Measurements from ENCODE around the gene TMEM250.

Gene TMEM250

GRCh38 chr9:136079211-136079915 is 39.3 kb downstream of the TMEM250 start:
- H3K9me3 ChIP-seq (ENCODE audit: control extremely low read depth in 1 of 5, control insufficient read depth in 4 of 5, insufficient read depth in 2 of 5, low read depth in 1 of 5, low read length in 4 of 5), result no peaks in the 10 kb centered on the region
- ChIA-PET CTCF (interaction anchor here (1.0 to 1.9 kb wide), 5 partner anchors 11 to 110 kb away, joined by 3 to 6 read pairs (median 3); no protein-coding TSS in a partner anchor), POLR2A (no interaction called here)
- H3K27me3 ChIP-seq (replicated peaks in 2 of 5; ENCODE audit: control insufficient read depth in 4 of 5, insufficient read depth in 5 of 5, low read length in 4 of 5), result no peaks in the 10 kb centered on the region
- H3K4me3 ChIP-seq (ENCODE audit: control insufficient read depth in 1 of 7, extremely low read depth in 1 of 7, insufficient read depth in 4 of 7, low read depth in 2 of 7, low read length in 6 of 7), result peak overlapping the region in 1 of 7 experiments; percentile 11
- peaks cover 0 to 59% (median 42%) of the 10 kb centered on the region in 4 experiments for H3K4me1 ChIP-seq (ENCODE audit: control extremely low read depth in 1 of 4, control insufficient read depth in 4 of 4, insufficient read depth in 4 of 4, low read length in 3 of 4)
- peaks cover 0 to 11% (median 0%) of the 10 kb centered on the region in 4 experiments for H3K36me3 ChIP-seq (ENCODE audit: control insufficient read depth in 4 of 4, insufficient read depth in 4 of 4, low read length in 3 of 4)
- 51% methylated on average over 16 of the region's 16 CpGs for WGBS (ENCODE audit: insufficient coverage)
- DNase-seq, result peak in 2 of 3 donors; percentile 27 to 46
- no peak overlapping the region for H3K27ac ChIP-seq (ENCODE audit: insufficient read depth in 1 of 2, low read depth in 1 of 2, low read length in 2 of 2, poor library complexity in 1 of 2, severe bottlenecking in 2 of 2)

- no peak overlapping the region for H3K27ac ChIP-seq (ENCODE audit: insufficient read depth in 1 of 2, low read depth in 1 of 2, low read length in 2 of 2, poor library complexity in 1 of 2, severe bottlenecking in 2 of 2)
- 93% methylated on average over 13 of the region's 27 CpGs for WGBS (ENCODE audit: insufficient coverage)
- H3K27me3 ChIP-seq (replicated peaks in 2 of 5; ENCODE audit: control insufficient read depth in 4 of 5, insufficient read depth in 5 of 5, low read length in 4 of 5), result no peaks in the 10 kb centered on the region
- POLR2A ChIA-PET, result no interaction called here
- no peak for DNase-seq
- H3K9me3 ChIP-seq (ENCODE audit: control extremely low read depth in 1 of 5, control insufficient read depth in 4 of 5, insufficient read depth in 2 of 5, low read depth in 1 of 5, low read length in 4 of 5), result no peaks in the 10 kb centered on the region
- peaks cover 0 to 59% (median 42%) of the 10 kb centered on the region in 4 experiments for H3K4me1 ChIP-seq (ENCODE audit: control extremely low read depth in 1 of 4, control insufficient read depth in 4 of 4, insufficient read depth in 4 of 4, low read length in 3 of 4)
- peaks cover 0 to 11% (median 0%) of the 10 kb centered on the region in 4 experiments for H3K36me3 ChIP-seq (ENCODE audit: control insufficient read depth in 4 of 4, insufficient read depth in 4 of 4, low read length in 3 of 4)
- CTCF ChIA-PET, result interaction anchor here (1.0 to 1.9 kb wide), 3 partner anchors 12 to 51 kb away, joined by 3 to 6 read pairs (median 3); no protein-coding TSS in a partner anchor
- no peak overlapping the region for H3K4me3 ChIP-seq (ENCODE audit: control insufficient read depth in 1 of 7, extremely low read depth in 1 of 7, insufficient read depth in 4 of 7, low read depth in 2 of 7, low read length in 6 of 7)
Observed at GRCh38 chr9:136078498-136079011, 40.1 kb downstream of the TMEM250 start.

DNA sequence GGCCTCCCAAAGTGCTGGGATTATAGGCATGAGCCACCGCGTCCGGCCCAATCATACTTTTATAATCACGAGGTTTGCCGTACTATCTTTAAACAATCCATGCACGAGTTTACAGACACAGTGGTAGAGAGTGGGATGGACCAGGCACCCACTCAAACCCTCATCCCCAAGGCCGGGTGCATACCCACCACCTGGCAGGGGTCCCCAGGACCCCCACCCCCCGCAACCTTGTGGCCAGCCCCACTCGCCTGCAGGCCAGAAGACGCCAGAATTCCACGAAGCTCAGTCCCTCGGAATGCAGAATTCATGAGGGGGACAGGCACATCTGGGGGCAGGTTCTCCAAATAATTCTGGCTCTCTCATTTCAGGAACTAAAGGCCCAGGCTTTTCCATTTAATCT is 40.7 kb downstream of the TMEM250 start:
- no peak overlapping the region for H3K27ac ChIP-seq (ENCODE audit: insufficient read depth in 1 of 2, low read depth in 1 of 2, low read length in 2 of 2, poor library complexity in 1 of 2, severe bottlenecking in 2 of 2)
- peaks cover 0 to 8% (median 0%) of the 10 kb centered on the region in 4 experiments for H3K36me3 ChIP-seq (ENCODE audit: control insufficient read depth in 4 of 4, insufficient read depth in 4 of 4, low read length in 3 of 4)
- CTCF ChIA-PET, result interaction anchor here (1.0 to 1.5 kb wide), 2 partner anchors 16 to 51 kb away, joined by 3 read pairs; no protein-coding TSS in a partner anchor

GRCh38 chr9:136077491-136077890 is 41.2 kb downstream of the TMEM250 start:
- no peaks in the 10 kb centered on the region for H3K27me3 ChIP-seq (replicated peaks in 2 of 5; ENCODE audit: control insufficient read depth in 4 of 5, insufficient read depth in 5 of 5, low read length in 4 of 5)
- H3K4me1 ChIP-seq (ENCODE audit: control extremely low read depth in 1 of 4, control insufficient read depth in 4 of 4, insufficient read depth in 4 of 4, low read length in 3 of 4), result peaks cover 0 to 55% (median 42%) of the 10 kb centered on the region in 4 experiments
- POLR2A ChIA-PET, result no interaction called here
- CTCF ChIA-PET, result no interaction called here
- peaks cover 0 to 8% (median 0%) of the 10 kb centered on the region in 4 experiments for H3K36me3 ChIP-seq (ENCODE audit: control insufficient read depth in 4 of 4, insufficient read depth in 4 of 4, low read length in 3 of 4)
- no peak for DNase-seq
- H3K9me3 ChIP-seq (ENCODE audit: control extremely low read depth in 1 of 5, control insufficient read depth in 4 of 5, insufficient read depth in 2 of 5, low read depth in 1 of 5, low read length in 4 of 5), result no peaks in the 10 kb centered on the region
- 55% methylated on average over 5 of the region's 8 CpGs for WGBS (ENCODE audit: insufficient coverage)
- H3K27ac ChIP-seq (ENCODE audit: insufficient read depth in 1 of 2, low read depth in 1 of 2, low read length in 2 of 2, poor library complexity in 1 of 2, severe bottlenecking in 2 of 2), result no peak overlapping the region
- H3K4me3 ChIP-seq (ENCODE audit: control insufficient read depth in 1 of 7, extremely low read depth in 1 of 7, insufficient read depth in 4 of 7, low read depth in 2 of 7, low read length in 6 of 7), result no peak overlapping the region

More for the DNA sequence above, 40.7 kb downstream of the TMEM250 start:
- no peak for DNase-seq
- peaks cover 0 to 58% (median 42%) of the 10 kb centered on the region in 4 experiments for H3K4me1 ChIP-seq (ENCODE audit: control extremely low read depth in 1 of 4, control insufficient read depth in 4 of 4, insufficient read depth in 4 of 4, low read length in 3 of 4)
- H3K9me3 ChIP-seq (ENCODE audit: control extremely low read depth in 1 of 5, control insufficient read depth in 4 of 5, insufficient read depth in 2 of 5, low read depth in 1 of 5, low read length in 4 of 5), result no peaks in the 10 kb centered on the region
- H3K4me3 ChIP-seq (ENCODE audit: control insufficient read depth in 1 of 7, extremely low read depth in 1 of 7, insufficient read depth in 4 of 7, low read depth in 2 of 7, low read length in 6 of 7), result no peak overlapping the region
- H3K27me3 ChIP-seq (replicated peaks in 2 of 5; ENCODE audit: control insufficient read depth in 4 of 5, insufficient read depth in 5 of 5, low read length in 4 of 5), result no peaks in the 10 kb centered on the region
- POLR2A ChIA-PET, result no interaction called here
- WGBS (ENCODE audit: insufficient coverage), result 96% methylated on average over 9 of the region's 12 CpGs

DNA sequence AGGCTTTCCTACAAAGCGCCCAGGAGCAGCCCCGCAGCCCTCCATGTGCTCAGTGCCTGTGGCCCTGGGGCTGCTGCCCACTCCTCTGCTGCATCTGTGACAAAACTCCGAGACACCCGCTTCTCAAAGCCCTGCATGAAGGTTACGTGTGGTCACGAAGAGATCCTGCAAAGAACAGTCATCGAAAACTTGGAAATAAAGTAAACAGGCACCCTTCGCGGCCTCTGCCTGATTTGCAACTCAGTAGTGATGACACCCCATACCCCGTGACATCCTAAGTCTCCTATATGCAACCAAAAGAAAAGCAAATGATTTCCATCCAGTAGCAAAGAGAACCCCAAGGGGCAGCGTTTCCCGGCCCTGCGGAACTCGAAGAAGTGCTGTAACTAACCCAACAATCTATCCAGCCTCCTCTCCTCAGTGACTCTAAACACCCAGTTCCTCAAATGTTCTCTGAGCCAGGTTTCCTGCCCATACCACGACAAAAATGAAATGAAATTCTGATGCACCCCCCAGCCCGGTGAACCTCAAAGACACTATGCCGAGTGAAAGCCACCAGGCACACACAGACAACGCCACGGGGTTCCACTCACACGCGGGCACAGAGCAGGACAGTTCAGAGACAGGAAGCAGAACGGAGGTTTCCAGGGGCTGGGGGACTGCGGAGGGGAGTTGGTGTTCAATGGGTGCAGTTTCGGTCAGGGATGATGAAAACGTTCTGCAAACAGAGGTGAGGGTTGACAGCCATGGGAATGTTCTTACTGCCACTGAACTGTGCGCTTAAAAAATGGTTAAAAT is 42.6 kb downstream of the TMEM250 start:
- peak overlapping the region in 5 of 7 experiments; percentile 26 to 70 (median 54) for H3K4me3 ChIP-seq (ENCODE audit: control insufficient read depth in 1 of 7, extremely low read depth in 1 of 7, insufficient read depth in 4 of 7, low read depth in 2 of 7, low read length in 6 of 7)
- H3K27ac ChIP-seq (ENCODE audit: insufficient read depth in 1 of 2, low read depth in 1 of 2, low read length in 2 of 2, poor library complexity in 1 of 2, severe bottlenecking in 2 of 2), result peak overlapping the region in 1 of 2 experiments; percentile 38
- H3K4me1 ChIP-seq (ENCODE audit: control extremely low read depth in 1 of 4, control insufficient read depth in 4 of 4, insufficient read depth in 4 of 4, low read length in 3 of 4), result peaks cover 0 to 54% (median 42%) of the 10 kb centered on the region in 4 experiments

GRCh38 chr9:136075134-136075841 is 43.4 kb downstream of the TMEM250 start:
- ChIA-PET POLR2A (interaction anchor here (0.7 kb wide), 1 partner anchor 48 kb away, joined by 3 read pairs; no protein-coding TSS in a partner anchor), CTCF (interaction anchor here (0.8 to 1.0 kb wide), 3 partner anchors 22 to 152 kb away, joined by 3 read pairs; no protein-coding TSS in a partner anchor)
- Histone ChIP-seq H3K4me1 (ENCODE audit: control extremely low read depth in 1 of 4, control insufficient read depth in 4 of 4, insufficient read depth in 4 of 4, low read length in 3 of 4) (peaks cover 0 to 46% (median 38%) of the 10 kb centered on the region in 4 experiments), H3K9me3 (ENCODE audit: control extremely low read depth in 1 of 5, control insufficient read depth in 4 of 5, insufficient read depth in 2 of 5, low read depth in 1 of 5, low read length in 4 of 5) (no peaks in the 10 kb centered on the region), H3K27ac (ENCODE audit: insufficient read depth in 1 of 2, low read depth in 1 of 2, low read length in 2 of 2, poor library complexity in 1 of 2, severe bottlenecking in 2 of 2) (peak overlapping the region in 1 of 2 experiments; percentile 38), H3K27me3 (replicated peaks in 2 of 5; ENCODE audit: control insufficient read depth in 4 of 5, insufficient read depth in 5 of 5, low read length in 4 of 5) (no peaks in the 10 kb centered on the region), H3K36me3 (ENCODE audit: control insufficient read depth in 4 of 4, insufficient read depth in 4 of 4, low read length in 3 of 4) (peaks cover 0 to 5% (median 0%) of the 10 kb centered on the region in 4 experiments), H3K4me3 (ENCODE audit: control insufficient read depth in 1 of 7, extremely low read depth in 1 of 7, insufficient read depth in 4 of 7, low read depth in 2 of 7, low read length in 6 of 7) (peak overlapping the region in 5 of 7 experiments; percentile 13 to 70 (median 49))
- 63% methylated on average over 35 of the region's 35 CpGs for WGBS (ENCODE audit: insufficient coverage)
- peak in 1 of 3 donors; percentile 15 for DNase-seq

More for the DNA sequence above, 42.6 kb downstream of the TMEM250 start:
- 5% methylated on average over 24 of the region's 26 CpGs for whole genome bisulfite sequencing (ENCODE audit: insufficient coverage)
- Histone ChIP-seq H3K36me3 (ENCODE audit: control insufficient read depth in 4 of 4, insufficient read depth in 4 of 4, low read length in 3 of 4) (peaks cover 0 to 5% (median 0%) of the 10 kb centered on the region in 4 experiments), H3K9me3 (ENCODE audit: control extremely low read depth in 1 of 5, control insufficient read depth in 4 of 5, insufficient read depth in 2 of 5, low read depth in 1 of 5, low read length in 4 of 5) (no peaks in the 10 kb centered on the region), H3K27me3 (replicated peaks in 2 of 5; ENCODE audit: control insufficient read depth in 4 of 5, insufficient read depth in 5 of 5, low read length in 4 of 5) (no peaks in the 10 kb centered on the region)
- ChIA-PET POLR2A (no interaction called here), CTCF (interaction anchor here (1.0 kb wide), 1 partner anchor 22 kb away, joined by 3 read pairs; no protein-coding TSS in a partner anchor)
- DNase-seq, result peak; percentile 77 to 96 (median 93)
